ENCODE data around the gene NPIPB2. TPM values are rescaled to one million over a fixed set of nuclear protein-coding genes. Genes with fewer than 3 reads are reported as not detected.

Gene NPIPB2
- total RNA-seq, result 1.7 and 2.4 TPM in 2 replicates

GRCh38 chr16:11941945-11942344, at the start of gene NPIPB2:
Gene NPIPB2, minus strand, starts transcription at chr16:11942045. Its CDS starts 0 bp downstream, at chr16:11942045.

GRCh38 chr16:11964761-11965551, 23.1 kb upstream of the NPIPB2 start, which contains the start of gene TNFRSF17:
Gene TNFRSF17, plus strand, starts transcription at chr16:11965210. Its CDS starts 115 bp downstream, at chr16:11965325.

GRCh38 chr16:11915644-11916523, 26.0 kb downstream of the NPIPB2 start, which contains the start of gene GSPT1:
Gene GSPT1, minus strand, starts transcription at chr16:11915956. Its CDS starts 236 bp downstream, at chr16:11915720.

Other genes starting within 250 kb of the NPIPB2 start
- gene TXNDC11, start 199.2 kb downstream of the NPIPB2 start, total RNA-seq, result 23.9 and 26.0 TPM in 2 replicates
- 19.3 and 35.8 TPM in 2 replicates for gene ZC3H7A, start 144.8 kb downstream of the NPIPB2 start, total RNA-seq
- 120 and 158 TPM in 2 replicates for gene RSL1D1, start 90.5 kb downstream of the NPIPB2 start, total RNA-seq
- 80.4 and 81.9 TPM in 2 replicates for gene GSPT1, start 26.1 kb downstream of the NPIPB2 start, total RNA-seq
- not detected in 2 replicates for gene TNFRSF17, start 23.2 kb upstream of the NPIPB2 start, total RNA-seq
- 2.8 and 4.3 TPM in 2 replicates for gene SNX29, start 34.7 kb upstream of the NPIPB2 start, total RNA-seq

Measured in tracheal epithelial cell (primary cell).